Neuron (in vitro differentiated cells): Measurements from ENCODE around the gene CSNK1G1.

Source experiments
- H2AFZ ChIP-seq: one replicate; pipeline ENCODE4 v1.6.1; 2013; ENCODE audit warnings: low read depth, mild to moderate bottlenecking, inconsistent platforms, low read length, moderate library complexity
- H3K27me3 ChIP-seq: one replicate; pipeline ENCODE4 v1.6.1; 2013; ENCODE audit warnings: low read length; ENCODE audit not compliant: insufficient read depth
- H3K36me3 ChIP-seq: one replicate; pipeline ENCODE4 v1.6.1; 2013; ENCODE audit warnings: low read length; ENCODE audit not compliant: insufficient read depth
- H3K4me1 ChIP-seq: one replicate; pipeline ENCODE4 v1.6.1; 2013; ENCODE audit warnings: low read length; ENCODE audit not compliant: insufficient read depth
- H3K4me3 ChIP-seq: 2 replicates; pipeline ENCODE4 v1.5.1; 2013; ENCODE audit warnings: mild to moderate bottlenecking, low read length, moderate library complexity
- H3K9me3 ChIP-seq: one replicate; pipeline ENCODE4 v1.6.1; 2013; ENCODE audit warnings: low read length

Gene CSNK1G1

DNA sequence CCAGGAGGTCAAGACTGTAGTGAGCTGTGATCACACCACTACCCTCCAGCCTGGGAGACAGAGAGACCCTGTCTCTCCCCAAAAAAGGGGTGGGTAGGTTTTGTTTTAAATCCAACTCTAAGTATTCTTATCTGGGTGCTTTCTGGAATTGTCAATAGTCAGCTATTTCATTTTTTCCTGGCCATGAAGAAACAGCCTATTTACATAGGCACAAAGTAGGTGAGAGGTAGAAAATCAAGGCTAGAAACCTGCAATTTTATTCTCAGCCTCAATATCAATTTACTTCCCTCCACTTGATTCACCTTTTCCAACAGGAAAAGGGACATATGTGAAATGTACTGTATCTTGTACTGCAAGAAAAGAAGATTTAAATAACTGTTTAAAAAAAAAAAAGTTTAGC is 45.9 kb downstream of the CSNK1G1 start:
- H3K36me3 ChIP-seq, result no peaks in the 10 kb centered on the region
- no peak overlapping the region for H3K4me3 ChIP-seq
- no peaks in the 10 kb centered on the region for H3K27me3 ChIP-seq
- peaks cover 3% of the 10 kb centered on the region for H3K9me3 ChIP-seq
- no peak overlapping the region for H2AFZ ChIP-seq
- H3K4me1 ChIP-seq, result peaks cover 6% of the 10 kb centered on the region

DNA sequence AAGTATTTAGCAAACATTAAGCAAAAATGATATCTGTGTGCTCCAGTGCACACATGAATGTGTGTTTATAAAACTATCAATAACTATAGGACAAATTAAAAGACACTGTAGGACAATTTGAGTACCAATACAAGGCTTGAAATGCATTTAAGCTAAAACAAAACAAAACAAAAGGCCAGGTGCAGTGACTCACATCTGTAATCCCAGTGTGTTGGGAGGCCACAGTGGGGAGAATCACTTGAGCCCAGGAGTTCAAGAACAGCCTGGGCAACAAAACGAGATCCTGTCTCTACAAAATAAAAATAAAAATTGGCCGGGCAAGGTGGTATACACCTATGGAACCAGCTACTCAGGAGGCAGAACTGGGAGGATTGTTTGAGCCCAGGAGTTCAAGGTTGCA is 50.7 kb downstream of the CSNK1G1 start:
- Histone ChIP-seq H3K36me3 (peaks cover 3% of the 10 kb centered on the region), H3K4me1 (no peaks in the 10 kb centered on the region), H3K9me3 (peaks cover 3% of the 10 kb centered on the region), H2AFZ (no peak overlapping the region), H3K27me3 (no peaks in the 10 kb centered on the region), H3K4me3 (no peak overlapping the region)

DNA sequence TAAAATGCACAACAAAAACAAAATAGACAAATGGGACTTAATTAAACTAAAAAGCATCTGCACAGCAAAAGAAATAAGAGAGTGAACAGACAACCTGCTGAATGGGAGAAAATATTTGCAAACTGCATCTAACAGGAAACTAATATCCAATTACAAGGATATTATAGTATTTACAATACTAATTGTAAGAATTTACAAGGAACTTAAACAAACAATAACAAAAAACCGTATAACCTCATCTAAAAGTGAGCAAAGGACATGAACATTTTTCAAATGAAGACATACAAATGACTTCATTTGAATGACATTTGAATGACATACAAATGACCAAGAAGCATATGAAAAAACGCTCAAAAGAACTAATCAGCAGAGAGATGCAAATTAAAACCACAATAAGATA is 66.4 kb downstream of the CSNK1G1 start:
- H3K4me1 ChIP-seq, result peaks cover 6% of the 10 kb centered on the region
- no peaks in the 10 kb centered on the region for H3K27me3 ChIP-seq
- H3K36me3 ChIP-seq, result peaks cover 2% of the 10 kb centered on the region
- H3K4me3 ChIP-seq, result no peak overlapping the region
- no peaks in the 10 kb centered on the region for H3K9me3 ChIP-seq
- no peak overlapping the region for H2AFZ ChIP-seq

DNA sequence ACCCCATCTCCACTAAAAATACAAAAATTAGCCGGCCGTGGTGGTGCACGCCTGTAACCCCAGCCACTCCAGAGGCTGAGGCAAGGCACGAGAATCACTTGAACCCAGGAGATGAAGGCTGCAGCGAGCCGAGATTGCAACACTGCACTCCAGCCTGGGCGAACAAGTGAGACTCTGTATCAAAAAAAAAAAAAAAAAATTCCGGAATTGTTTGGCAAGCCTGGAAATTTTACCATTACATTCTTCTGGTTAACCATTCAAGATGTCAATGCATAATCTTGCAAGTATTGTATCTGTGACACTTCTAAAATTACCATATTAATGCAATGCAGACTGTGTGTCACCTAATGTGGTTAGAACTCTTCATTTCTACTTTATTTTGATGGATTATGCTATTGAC is 67.0 kb downstream of the CSNK1G1 start:
- Histone ChIP-seq H3K27me3 (no peaks in the 10 kb centered on the region), H3K4me3 (no peak overlapping the region), H3K9me3 (no peaks in the 10 kb centered on the region), H3K4me1 (peaks cover 6% of the 10 kb centered on the region), H3K36me3 (peaks cover 2% of the 10 kb centered on the region), H2AFZ (no peak overlapping the region)

DNA sequence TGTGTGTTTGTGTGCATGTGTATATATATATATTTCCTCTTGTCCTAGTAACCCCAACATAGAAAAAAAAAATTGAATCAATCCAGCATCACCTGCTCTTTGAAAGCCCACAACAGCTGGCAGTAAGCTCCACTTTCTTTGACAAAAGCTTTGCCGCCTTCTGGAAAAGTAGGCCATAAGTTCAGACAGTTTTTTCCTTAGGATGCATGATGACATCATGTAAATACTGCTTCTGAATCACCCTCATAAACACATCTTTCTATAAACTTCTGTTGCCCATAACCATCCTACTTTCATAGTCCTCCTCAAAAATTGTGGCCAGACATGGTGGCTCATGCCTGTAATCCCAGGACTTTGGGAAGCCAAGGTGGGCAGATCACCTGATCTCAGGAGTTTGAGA is 67.4 kb downstream of the CSNK1G1 start:
- Histone ChIP-seq H3K36me3 (peaks cover 2% of the 10 kb centered on the region), H3K9me3 (no peaks in the 10 kb centered on the region), H3K4me1 (peaks cover 6% of the 10 kb centered on the region), H3K4me3 (no peak overlapping the region), H3K27me3 (no peaks in the 10 kb centered on the region), H2AFZ (no peak overlapping the region)

DNA sequence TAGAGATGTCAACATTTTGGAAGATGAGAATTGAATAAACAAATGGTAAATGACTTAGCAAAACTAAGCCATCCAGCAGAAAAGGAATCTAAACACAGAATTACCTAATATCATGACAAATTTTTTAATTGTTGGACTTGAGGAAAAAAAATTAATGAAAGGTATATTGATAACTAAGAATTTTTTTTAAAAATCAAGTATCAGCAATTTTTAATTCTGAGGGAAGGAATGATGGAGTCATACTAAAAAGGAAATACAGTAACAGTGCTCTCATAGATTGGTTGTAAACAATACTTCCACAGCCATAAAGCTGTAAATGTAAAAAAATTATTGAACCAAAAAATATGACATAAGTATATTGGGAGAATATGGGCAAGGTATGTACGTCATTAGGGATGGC is 68.0 kb downstream of the CSNK1G1 start:
- no peak overlapping the region for H3K4me3 ChIP-seq
- no peaks in the 10 kb centered on the region for H3K36me3 ChIP-seq
- no peaks in the 10 kb centered on the region for H3K27me3 ChIP-seq
- no peaks in the 10 kb centered on the region for H3K9me3 ChIP-seq
- peaks cover 6% of the 10 kb centered on the region for H3K4me1 ChIP-seq
- no peak overlapping the region for H2AFZ ChIP-seq

DNA sequence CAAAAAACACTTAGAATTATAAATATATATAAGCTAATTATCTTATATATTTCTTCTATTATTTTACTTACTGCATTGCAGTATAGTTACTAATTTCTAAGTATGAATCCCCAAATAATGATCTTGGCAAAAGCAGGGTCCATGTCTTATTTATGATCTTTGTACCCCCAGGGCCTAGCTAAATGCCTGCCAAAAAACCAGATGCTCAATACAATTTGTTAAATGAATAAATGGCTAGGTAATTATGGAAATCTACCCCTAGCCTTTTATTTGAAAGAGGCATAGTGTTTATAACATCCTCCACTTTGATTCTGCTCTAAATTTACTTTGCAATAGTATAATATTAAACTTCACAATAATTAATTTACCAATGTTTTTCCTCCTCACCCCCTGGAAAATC is 69.5 kb downstream of the CSNK1G1 start:
- no peak overlapping the region for H3K4me3 ChIP-seq

DNA sequence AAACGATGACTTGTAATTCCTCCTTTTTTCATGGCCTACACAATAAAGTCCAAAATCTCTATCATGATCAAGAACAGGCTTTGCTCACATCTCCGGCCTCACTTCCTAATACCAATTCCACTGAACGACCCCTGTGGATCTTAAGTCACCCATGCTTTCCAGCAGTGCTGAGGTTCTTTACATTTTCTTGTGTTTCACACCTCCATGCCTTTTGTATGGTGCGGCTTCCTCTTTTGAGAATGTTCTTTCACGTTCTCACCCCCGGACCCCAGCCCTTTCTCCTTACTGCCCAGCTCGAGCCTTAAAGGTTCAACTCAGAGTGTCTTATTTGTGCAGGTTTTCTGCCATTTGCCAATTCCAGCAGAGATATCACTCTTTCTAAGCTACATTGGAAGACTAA is 70.1 kb downstream of the CSNK1G1 start:
- H3K4me3 ChIP-seq, result no peak overlapping the region
- no peaks in the 10 kb centered on the region for H3K36me3 ChIP-seq
- H3K9me3 ChIP-seq, result no peaks in the 10 kb centered on the region
- no peaks in the 10 kb centered on the region for H3K27me3 ChIP-seq
- no peak overlapping the region for H2AFZ ChIP-seq
- peaks cover 6% of the 10 kb centered on the region for H3K4me1 ChIP-seq

More for the DNA sequence above, 69.5 kb downstream of the CSNK1G1 start:
- Histone ChIP-seq H3K9me3 (no peaks in the 10 kb centered on the region), H2AFZ (no peak overlapping the region), H3K36me3 (no peaks in the 10 kb centered on the region), H3K4me1 (peaks cover 6% of the 10 kb centered on the region), H3K27me3 (no peaks in the 10 kb centered on the region)

DNA sequence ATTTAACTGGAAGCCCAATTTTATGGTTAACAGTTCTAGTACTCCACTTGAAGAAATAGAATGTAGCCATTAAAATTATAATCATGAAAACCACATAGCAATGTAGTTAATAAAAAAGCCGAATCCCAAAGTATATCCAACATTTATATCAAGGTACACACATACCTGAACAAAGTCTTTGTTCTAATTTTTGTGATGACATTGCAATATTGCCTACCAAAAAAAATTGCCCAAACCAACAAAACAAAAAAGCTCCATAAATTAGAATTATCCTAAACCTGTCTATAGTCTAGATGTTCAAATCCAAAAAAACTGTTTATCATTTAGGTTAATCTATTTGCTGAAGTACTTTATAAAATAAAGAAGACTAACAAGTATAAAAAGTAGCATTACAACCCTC is 70.8 kb downstream of the CSNK1G1 start:
- peaks cover 6% of the 10 kb centered on the region for H3K4me1 ChIP-seq
- no peak overlapping the region for H3K4me3 ChIP-seq
- H3K36me3 ChIP-seq, result no peaks in the 10 kb centered on the region
- no peak overlapping the region for H2AFZ ChIP-seq
- no peaks in the 10 kb centered on the region for H3K27me3 ChIP-seq
- H3K9me3 ChIP-seq, result no peaks in the 10 kb centered on the region

DNA sequence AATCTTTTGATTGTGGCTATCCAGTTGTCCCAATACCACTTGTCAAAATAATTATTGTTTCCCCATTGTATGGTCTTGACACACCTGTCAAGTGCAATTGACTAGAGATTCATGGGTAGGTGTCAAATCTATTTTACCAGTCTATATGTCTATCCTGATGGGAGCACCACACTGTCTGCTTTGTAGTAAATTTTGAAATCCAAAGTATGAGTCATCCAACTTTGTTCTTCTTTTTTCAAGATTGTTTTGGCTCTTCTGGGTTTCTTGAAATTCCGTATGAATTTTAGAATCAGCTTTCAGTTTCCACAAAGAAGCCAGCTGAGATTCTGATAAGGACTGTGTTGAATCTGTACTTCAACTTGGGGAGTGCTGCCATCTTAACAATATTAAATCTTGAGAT is 71.9 kb downstream of the CSNK1G1 start:
- Histone ChIP-seq H3K4me3 (no peak overlapping the region), H3K36me3 (no peaks in the 10 kb centered on the region), H3K4me1 (peaks cover 6% of the 10 kb centered on the region), H2AFZ (no peak overlapping the region), H3K9me3 (no peaks in the 10 kb centered on the region), H3K27me3 (no peaks in the 10 kb centered on the region)

DNA sequence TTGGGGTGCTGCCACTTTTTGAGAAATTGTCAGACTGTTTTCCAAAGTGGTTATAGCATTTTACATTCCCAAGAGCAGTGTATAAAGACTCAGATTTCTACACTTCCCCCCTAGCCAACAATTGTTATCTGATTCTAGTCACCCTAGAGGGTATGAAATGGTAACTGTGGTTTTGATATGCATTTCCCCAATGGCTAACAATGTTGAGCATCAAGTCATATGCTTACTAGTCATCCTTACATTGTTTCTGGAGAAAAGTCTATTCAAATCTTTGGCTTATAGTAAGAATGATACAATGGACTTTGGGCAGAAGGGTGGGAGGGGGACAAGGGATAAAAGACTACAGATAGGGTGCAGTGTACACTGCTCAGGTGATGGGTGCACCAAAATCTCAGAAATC is 73.3 kb downstream of the CSNK1G1 start:
- Histone ChIP-seq H2AFZ (no peak overlapping the region), H3K4me1 (peaks cover 6% of the 10 kb centered on the region), H3K4me3 (no peak overlapping the region), H3K36me3 (no peaks in the 10 kb centered on the region), H3K27me3 (no peaks in the 10 kb centered on the region), H3K9me3 (no peaks in the 10 kb centered on the region)

DNA sequence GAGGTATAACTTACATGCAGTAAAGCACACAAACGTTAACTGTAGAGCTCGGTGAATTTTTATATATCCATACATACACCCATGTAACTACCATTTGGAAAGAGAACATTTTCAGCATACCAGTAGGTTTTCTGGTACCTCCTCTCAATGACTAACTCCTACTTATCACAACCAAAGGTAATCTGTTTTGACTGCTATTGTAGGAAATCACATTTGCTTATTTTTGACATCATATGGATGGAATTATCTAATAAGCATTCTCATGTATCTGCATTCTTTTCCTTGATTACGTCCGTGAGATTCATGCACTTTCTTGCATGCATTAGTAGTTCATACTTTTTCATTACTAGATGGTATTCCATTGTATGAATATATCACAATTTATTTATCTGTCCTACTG is 76.8 kb downstream of the CSNK1G1 start:
- Histone ChIP-seq H3K4me1 (no peaks in the 10 kb centered on the region), H3K36me3 (no peaks in the 10 kb centered on the region), H3K9me3 (no peaks in the 10 kb centered on the region), H2AFZ (no peak overlapping the region), H3K27me3 (no peaks in the 10 kb centered on the region), H3K4me3 (no peak overlapping the region)

DNA sequence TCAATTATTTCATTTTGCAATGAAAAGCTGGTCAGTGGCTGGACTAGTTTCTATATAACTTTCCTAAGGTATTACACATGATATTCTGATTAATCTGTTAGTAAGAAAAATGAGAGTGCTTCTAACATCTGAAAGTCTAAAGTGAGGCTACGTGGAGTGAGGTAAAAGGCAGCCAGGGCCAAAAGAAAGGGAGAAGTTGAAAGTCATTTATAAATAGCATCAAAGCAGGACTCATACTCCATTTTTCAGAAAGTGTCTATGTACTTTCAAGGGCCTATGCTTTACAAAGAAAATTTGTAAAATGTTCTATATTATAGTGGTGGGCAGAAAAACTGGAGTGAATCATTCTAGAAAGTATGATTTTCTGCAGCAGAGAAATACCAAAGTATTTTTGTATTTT is 80.0 kb downstream of the CSNK1G1 start:
- no peaks in the 10 kb centered on the region for H3K4me1 ChIP-seq

DNA sequence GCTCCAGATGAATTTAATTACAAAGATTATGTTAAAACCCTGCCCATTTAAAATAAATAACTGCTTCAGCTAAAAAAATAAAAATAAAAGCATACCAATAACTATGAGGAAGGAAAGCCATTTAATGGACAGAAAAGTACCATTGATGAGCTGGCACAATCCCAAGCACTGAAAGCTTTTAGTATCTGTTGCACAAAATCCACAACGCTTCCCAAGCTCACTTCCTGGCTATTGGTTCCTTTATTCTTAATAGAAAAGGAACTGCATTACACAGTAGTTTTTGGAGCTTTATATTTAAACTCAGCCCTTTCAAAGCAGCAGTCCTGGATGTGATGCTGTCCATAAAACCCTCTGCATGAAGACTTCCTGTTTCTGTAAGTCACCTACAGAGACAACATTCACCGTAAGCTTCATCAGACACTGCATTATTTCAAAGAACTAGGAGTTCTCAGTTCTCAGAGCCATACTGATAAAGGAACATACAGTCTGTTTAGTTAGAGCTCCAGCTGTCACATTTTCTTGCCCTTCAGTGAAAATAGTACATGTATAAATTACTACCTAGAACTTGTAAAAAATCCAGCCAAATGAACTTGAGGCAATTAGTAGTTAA is 81.5 kb downstream of the CSNK1G1 start:
- no peaks in the 10 kb centered on the region for H3K4me1 ChIP-seq
- H3K4me3 ChIP-seq, result no peak overlapping the region
- H3K36me3 ChIP-seq, result no peaks in the 10 kb centered on the region
- H3K9me3 ChIP-seq, result no peaks in the 10 kb centered on the region
- H2AFZ ChIP-seq, result no peak overlapping the region
- H3K27me3 ChIP-seq, result no peaks in the 10 kb centered on the region

More for the DNA sequence above, 80.0 kb downstream of the CSNK1G1 start:
- Histone ChIP-seq H2AFZ (no peak overlapping the region), H3K9me3 (no peaks in the 10 kb centered on the region), H3K4me3 (no peak overlapping the region), H3K36me3 (no peaks in the 10 kb centered on the region), H3K27me3 (no peaks in the 10 kb centered on the region)
